Measurements from ENCODE around the gene GPRASP3. TPM values are rescaled to one million over a fixed set of nuclear protein-coding genes. Genes with fewer than 3 reads are reported as not detected.

Gene GPRASP3
- total RNA-seq, 3 donors from 2014 or later = 1.4 to 11.4 (median 2.2) TPM

DNA sequence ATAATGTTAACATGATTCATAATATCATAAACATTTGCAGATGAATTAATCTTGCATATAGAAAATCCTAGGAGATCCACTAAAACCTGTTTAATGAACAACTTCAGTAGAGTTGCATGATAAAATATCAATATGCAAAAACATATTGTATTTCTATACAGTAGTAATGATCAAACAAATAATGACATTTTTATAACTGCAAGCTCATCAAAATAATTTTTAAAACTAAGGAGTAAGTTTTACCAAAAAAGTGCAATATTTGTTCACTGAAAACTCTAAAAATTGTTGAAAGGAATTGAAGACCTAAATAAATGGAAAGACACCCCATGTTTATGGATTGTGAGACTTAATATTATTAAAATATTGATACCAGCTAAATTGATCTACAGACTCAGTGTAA is 24.2 kb upstream of the GPRASP3 start:
- Histone ChIP-seq H3K9me3 (no peaks in the 10 kb centered on the region), H3K4me1 (ENCODE audit: low read depth) (no peaks in the 10 kb centered on the region), H3K4me3 (no peak overlapping the region), H3K36me3 (ENCODE audit: low read depth) (no peaks in the 10 kb centered on the region)
- intact Hi-C loops (cut with DNase I, micrococcal nuclease) = no loop called here
- no peak for ATAC-seq
- no peak for DNase-seq
- TF ChIP-seq, protein P1, sequence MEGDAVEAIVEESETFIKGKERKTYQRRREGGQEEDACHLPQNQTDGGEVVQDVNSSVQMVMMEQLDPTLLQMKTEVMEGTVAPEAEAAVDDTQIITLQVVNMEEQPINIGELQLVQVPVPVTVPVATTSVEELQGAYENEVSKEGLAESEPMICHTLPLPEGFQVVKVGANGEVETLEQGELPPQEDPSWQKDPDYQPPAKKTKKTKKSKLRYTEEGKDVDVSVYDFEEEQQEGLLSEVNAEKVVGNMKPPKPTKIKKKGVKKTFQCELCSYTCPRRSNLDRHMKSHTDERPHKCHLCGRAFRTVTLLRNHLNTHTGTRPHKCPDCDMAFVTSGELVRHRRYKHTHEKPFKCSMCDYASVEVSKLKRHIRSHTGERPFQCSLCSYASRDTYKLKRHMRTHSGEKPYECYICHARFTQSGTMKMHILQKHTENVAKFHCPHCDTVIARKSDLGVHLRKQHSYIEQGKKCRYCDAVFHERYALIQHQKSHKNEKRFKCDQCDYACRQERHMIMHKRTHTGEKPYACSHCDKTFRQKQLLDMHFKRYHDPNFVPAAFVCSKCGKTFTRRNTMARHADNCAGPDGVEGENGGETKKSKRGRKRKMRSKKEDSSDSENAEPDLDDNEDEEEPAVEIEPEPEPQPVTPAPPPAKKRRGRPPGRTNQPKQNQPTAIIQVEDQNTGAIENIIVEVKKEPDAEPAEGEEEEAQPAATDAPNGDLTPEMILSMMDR (IDR thresholded peaks at IDR 0.05) = no peak

DNA sequence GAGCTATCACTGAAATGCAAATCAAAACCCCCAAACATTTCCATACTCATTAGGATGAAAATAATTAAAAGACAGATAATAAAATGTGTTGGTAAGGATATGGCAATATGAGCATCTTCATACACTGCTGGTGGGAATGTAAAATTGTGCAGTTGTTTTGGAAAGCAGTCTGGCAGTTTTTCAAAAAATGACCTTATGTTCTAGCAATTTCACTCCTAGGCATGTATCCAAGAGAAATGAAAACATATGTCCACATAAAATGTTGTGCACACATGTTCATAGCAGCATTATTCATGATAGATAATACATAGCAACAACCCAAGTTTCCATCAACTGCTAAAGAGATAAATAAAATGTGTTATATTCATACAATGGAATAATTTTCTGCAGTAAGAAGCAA is 23.0 kb upstream of the GPRASP3 start:
- TF ChIP-seq, protein P1 (IDR thresholded peaks at IDR 0.05) = no peak
- Histone ChIP-seq H3K4me1 (ENCODE audit: low read depth) (no peaks in the 10 kb centered on the region), H3K4me3 (no peak overlapping the region), H3K9me3 (no peaks in the 10 kb centered on the region), H3K36me3 (ENCODE audit: low read depth) (no peaks in the 10 kb centered on the region)
- no peak for ATAC-seq
- intact Hi-C loops (cut with DNase I, micrococcal nuclease) = no loop called here
- no peak for DNase-seq

DNA sequence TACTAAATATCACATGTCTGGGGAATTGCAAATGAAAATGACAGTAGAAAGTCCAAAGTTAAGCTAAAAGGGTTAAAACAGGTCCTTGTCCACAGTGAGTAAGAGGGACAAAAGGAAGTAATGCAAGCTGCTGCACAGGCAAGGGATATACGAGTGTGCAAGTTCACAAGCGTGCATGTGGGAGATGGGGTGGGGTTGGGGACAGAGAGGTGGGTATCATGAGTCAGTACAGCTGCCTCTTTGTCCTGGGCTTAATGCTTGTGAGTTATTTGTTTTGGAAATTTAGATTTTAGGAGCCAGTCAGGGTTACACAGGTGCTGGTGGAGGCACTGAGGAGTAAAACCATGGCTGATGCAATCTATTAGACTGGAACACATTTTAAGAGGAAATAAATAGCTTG is 11.6 kb upstream of the GPRASP3 start:
- intact Hi-C loops (cut with DNase I, micrococcal nuclease) = no loop called here
- H3K4me1 ChIP-seq (ENCODE audit: low read depth) = no peaks in the 10 kb centered on the region
- DNase-seq = no peak
- H3K4me3 ChIP-seq = no peak overlapping the region
- ATAC-seq = no peak
- H3K9me3 ChIP-seq = no peaks in the 10 kb centered on the region
- TF ChIP-seq, protein P1 (IDR thresholded peaks at IDR 0.05) = no peak
- no peaks in the 10 kb centered on the region for H3K36me3 ChIP-seq (ENCODE audit: low read depth)

DNA sequence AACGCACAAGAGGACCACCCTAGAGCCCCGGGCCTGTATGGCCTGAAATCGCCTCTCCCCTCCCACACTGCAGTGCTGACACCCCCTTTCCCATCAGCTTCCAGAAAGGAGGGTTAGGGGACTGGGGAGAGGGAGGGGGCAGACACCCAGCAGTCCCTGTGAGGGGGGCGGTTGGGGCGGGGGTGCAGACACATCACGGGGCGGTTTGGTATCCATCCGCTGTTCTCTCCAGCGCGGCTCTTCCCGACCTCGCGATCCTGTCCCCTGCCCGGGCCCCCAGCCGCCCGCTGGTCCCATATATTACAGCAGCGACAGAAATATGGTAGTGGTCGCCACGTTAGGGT is 8.7 kb upstream of the GPRASP3 start:
- TF ChIP-seq, protein P1 (IDR thresholded peaks at IDR 0.05) = no peak
- H3K4me3 ChIP-seq = no peak overlapping the region
- no peaks in the 10 kb centered on the region for H3K36me3 ChIP-seq (ENCODE audit: low read depth)
- ATAC-seq = no peak
- H3K4me1 ChIP-seq (ENCODE audit: low read depth) = no peaks in the 10 kb centered on the region
- no peak for DNase-seq
- no peaks in the 10 kb centered on the region for H3K9me3 ChIP-seq
- intact Hi-C loops (cut with DNase I, micrococcal nuclease) = no loop called here

DNA sequence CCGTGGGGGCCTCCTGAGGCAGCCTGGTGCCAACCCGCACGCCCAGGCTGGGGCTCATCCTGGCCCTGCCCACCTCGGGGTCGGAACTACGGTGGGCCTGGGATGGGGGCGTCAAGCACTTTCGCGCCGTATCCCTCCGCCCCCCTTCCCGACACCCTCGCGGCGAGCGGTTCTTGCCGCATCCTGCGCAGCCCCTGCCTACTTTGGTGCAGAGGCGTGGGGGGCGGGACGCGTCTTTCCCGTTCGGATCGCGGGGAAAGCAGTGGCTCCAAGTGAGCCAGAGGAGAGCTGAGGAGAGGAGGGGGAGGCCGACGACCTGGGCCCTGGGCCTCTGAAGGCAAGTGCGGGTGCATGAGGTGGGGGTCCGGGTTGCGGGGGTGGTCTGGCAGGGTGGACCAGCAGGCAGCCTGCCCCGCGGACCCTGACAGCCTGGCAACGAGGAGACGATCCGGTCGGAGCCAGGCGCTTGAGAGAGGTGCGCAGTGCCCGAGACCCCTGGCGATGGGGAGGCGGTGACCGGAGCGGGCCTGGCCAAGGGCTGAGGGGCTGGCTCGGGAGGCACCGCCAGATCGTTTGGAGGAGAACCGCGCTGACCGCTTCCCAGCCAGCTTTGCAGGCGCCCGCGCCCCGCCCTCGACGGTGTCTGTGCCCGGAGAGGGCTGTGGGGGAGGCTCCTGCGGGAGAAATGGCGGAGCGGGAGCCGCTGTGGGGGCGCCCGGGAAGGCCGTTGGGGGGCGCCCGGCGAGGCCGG is 8.2 kb upstream of the GPRASP3 start, which contains the start of gene GPRASP2:
Gene GPRASP2 (plus strand): TSS at position 233 of the 751 bp plus-strand sequence. CDS start 2,422 bp downstream, outside the sequence.
- ATAC-seq (peak; percentile 83), DNase-seq (peak; percentile 46 to 58 (median 48))
- Histone ChIP-seq H3K36me3 (ENCODE audit: low read depth) (no peaks in the 10 kb centered on the region), H3K9me3 (no peaks in the 10 kb centered on the region), H3K4me1 (ENCODE audit: low read depth) (no peaks in the 10 kb centered on the region), H3K4me3 (peak within 1 kb of the TSS; percentile 14)
- intact Hi-C loops (cut with DNase I, micrococcal nuclease) = no loop called here
- TF ChIP-seq, protein P1 (IDR thresholded peaks at IDR 0.05) = no peak

Data from mucosa of descending colon (tissue), 3 donors.